GM12875 (cell line): ENCODE results near the gene ARHGEF26.
"Not testable (repeated sequence)": the region's sequence is repeated elsewhere in the genome, so short reads cannot be mapped to it uniquely, and the experiment has no call there.

Source experiments
- H3K4me3 ChIP-seq: one replicate; pipeline ENCODE4 v1.5.1; 2011; ENCODE audit warnings: low read depth, low read length, control low read depth
- TF ChIP-seq, protein P1 (sequence below): IDR thresholded peaks from 2 replicates; pipeline ENCODE4 v1.5.1; 2011; ENCODE audit warnings: low read depth, mild to moderate bottlenecking, control low read depth, inconsistent platforms, low read length, moderate library complexity, borderline replicate concordance; ENCODE audit not compliant: insufficient read depth

The ARHGEF26 gene

DNA sequence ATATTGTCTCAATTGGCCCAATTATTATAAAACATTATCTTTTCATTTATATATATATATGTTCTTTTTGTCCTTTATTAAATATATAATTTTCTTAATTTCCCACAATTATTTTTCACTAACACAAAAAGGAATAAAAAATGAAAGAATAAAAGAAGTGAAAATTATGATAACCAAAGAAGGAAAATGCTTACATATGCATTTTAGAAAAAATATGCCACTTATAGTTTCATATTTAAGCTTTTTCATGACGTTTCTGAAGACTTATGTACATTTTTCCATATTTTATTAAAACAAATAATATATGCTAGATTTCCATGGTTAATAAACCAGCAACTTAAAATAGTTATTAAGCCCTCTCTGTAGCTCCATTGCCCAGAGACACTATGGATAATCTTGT, 34.9 kb upstream of the ARHGEF26 start:
- TF ChIP-seq, protein P1, sequence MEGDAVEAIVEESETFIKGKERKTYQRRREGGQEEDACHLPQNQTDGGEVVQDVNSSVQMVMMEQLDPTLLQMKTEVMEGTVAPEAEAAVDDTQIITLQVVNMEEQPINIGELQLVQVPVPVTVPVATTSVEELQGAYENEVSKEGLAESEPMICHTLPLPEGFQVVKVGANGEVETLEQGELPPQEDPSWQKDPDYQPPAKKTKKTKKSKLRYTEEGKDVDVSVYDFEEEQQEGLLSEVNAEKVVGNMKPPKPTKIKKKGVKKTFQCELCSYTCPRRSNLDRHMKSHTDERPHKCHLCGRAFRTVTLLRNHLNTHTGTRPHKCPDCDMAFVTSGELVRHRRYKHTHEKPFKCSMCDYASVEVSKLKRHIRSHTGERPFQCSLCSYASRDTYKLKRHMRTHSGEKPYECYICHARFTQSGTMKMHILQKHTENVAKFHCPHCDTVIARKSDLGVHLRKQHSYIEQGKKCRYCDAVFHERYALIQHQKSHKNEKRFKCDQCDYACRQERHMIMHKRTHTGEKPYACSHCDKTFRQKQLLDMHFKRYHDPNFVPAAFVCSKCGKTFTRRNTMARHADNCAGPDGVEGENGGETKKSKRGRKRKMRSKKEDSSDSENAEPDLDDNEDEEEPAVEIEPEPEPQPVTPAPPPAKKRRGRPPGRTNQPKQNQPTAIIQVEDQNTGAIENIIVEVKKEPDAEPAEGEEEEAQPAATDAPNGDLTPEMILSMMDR, result no peak

GRCh38 chr3:154087756-154088480, 33.3 kb upstream of the ARHGEF26 start:
- not testable (repeated sequence) for H3K4me3 ChIP-seq

More for the DNA sequence above, 34.9 kb upstream of the ARHGEF26 start:
- H3K4me3 ChIP-seq, result no peak overlapping the region

DNA sequence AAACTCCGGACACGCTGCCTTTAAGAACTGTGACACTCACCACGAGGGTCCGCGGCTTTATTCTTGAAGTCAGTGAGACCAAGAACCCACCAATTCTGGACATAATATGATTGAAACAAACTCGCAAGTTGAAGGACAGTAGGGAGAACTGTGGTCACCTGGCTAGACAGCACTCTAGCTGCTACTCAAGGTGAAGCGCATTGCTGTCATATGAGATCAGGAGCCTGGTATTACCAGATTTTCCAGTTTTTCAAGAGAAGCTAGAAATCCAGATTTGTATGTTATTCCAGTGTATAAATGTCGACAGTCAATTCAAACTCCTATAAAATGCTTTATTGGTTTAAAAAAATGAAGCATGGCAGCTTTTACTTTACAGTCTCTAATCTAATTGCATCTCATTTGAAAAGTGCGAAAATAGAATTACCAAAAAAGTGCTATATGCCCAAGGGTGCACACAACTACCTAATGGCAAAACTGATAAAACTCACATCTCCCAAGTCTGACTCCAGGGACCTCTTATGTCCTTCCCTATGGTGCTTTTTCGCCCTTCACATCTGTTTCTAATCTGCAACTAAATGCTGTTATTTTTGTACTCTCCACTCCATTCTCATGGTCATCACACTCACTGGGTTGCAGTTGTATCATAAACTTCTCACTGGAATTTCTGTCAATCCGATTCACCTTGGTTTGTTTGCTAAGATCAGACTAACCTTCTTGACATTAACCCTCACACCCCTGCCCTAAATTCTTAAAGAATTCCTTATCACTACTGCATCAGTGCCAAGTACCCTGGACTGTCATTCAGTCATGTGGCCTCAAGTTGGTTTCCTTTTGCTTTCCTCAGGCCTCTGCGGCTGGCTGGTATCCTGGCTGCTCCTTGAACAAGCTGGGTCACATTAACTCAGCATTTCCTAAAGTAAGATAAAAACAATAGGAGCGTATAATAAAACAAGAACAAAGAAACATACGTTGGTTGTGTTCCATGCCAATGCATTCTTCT, 31.5 kb upstream of the ARHGEF26 start:
- TF ChIP-seq, protein P1, result no peak
- H3K4me3 ChIP-seq, result no peak overlapping the region

- no peak overlapping the region for H3K4me3 ChIP-seq
- TF ChIP-seq, protein P1, result no peak
Observed at GRCh38 chr3:154094051-154094450, 27.1 kb upstream of the ARHGEF26 start.

DNA sequence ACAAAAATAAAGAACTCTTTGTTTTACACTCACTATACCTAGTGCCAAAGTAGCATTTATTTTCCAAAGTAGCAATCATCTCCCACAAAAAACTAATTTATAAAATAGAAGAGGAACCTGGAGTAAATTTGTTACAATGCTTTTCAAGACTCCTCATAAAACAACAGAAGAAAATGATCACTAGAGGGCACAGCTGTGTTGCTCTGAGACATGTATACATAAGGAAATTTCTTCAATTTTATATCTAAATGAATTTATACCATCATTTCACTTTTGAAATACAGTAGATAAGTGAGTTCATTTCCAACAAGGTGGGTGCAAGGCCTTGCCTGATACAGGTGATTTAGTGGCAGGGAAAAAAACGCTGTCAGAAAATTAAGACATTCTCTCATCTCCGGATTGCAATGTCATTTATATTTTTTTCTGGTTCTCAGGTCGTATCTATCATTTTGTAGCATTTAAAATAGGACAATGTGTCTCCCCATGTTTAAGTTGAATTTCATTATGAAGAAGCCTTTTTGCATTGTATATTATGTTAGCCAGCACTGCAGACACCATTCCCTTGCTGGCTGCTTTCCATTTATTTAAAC, 25.3 kb upstream of the ARHGEF26 start:
- TF ChIP-seq, protein P1, result no peak
- H3K4me3 ChIP-seq, result no peak overlapping the region

DNA sequence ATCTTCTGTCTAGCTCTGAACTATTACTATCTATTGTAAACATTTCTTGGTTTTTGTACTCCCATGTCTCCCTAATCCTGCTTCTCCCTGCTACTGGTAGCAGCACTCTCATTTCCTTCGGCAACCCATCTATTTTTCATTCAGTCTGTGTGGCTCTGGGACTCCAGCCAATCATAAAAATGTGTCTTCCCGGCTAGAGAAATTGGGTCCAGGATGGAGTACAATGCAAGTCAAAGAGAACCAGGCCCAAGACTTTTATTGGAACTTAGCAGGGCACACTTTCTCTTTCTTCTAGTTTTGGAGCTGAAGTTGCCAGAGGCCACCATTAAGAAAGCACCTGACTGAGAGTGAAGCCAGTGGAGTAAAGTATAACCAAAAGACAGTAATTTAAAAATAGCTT, 22.8 kb upstream of the ARHGEF26 start:
- TF ChIP-seq, protein P1, result no peak
- no peak overlapping the region for H3K4me3 ChIP-seq

GRCh38 chr3:154100556-154100955, 20.6 kb upstream of the ARHGEF26 start:
- TF ChIP-seq, protein P1, result no peak

More at GRCh38 chr3:154100556-154100955, 20.6 kb upstream of the ARHGEF26 start:
- H3K4me3 ChIP-seq, result no peak overlapping the region
